ENCODE measurements around the gene NELFCD.

DNA sequence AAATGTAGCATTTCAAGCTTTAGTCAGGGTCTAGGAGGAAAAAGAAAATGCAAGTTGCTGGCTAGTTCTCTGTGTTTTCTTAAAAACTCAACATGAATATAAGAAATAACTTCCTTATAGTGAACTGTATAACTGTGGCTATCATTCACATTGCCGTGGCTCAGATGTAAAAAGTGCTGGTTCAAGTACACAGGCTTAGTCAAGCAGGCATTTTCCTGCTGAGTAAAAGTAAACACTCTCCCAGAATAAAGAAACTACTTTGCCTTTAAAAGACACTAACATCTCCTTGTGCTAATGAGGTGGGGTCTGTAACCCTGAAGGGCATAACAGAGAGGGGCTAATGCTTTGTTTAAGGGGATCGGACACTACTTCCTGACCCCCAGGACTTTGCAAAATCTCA is 47.8 kb downstream of the NELFCD start:
- TF ChIP-seq POLR2A (IDR thresholded peaks at IDR 0.05) (no peak), POLR2AphosphoS5 (IDR thresholded peaks at IDR 0.05) (no peak)
- TF ChIP-seq, protein P1, sequence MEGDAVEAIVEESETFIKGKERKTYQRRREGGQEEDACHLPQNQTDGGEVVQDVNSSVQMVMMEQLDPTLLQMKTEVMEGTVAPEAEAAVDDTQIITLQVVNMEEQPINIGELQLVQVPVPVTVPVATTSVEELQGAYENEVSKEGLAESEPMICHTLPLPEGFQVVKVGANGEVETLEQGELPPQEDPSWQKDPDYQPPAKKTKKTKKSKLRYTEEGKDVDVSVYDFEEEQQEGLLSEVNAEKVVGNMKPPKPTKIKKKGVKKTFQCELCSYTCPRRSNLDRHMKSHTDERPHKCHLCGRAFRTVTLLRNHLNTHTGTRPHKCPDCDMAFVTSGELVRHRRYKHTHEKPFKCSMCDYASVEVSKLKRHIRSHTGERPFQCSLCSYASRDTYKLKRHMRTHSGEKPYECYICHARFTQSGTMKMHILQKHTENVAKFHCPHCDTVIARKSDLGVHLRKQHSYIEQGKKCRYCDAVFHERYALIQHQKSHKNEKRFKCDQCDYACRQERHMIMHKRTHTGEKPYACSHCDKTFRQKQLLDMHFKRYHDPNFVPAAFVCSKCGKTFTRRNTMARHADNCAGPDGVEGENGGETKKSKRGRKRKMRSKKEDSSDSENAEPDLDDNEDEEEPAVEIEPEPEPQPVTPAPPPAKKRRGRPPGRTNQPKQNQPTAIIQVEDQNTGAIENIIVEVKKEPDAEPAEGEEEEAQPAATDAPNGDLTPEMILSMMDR (IDR thresholded peaks at IDR 0.05), result no peak
